Measurements from ENCODE around the gene CD3E.

GRCh38 chr11:118295815-118296454 lies 8.6 kb upstream of the CD3E start:
- TF ChIP-seq CTCF (IDR thresholded peaks at IDR 0.05; ENCODE audit: insufficient read depth, low read length, poor library complexity, severe bottlenecking) (peak; percentile 58), EZH2phosphoT487 (conservative IDR thresholded peaks at IDR 0.05; ENCODE audit: low read length) (no peak)
